ENCODE measurements around the gene ATXN2L. TPM values are rescaled to one million over a fixed set of nuclear protein-coding genes. Genes with fewer than 3 reads are reported as not detected.
"Not testable (repeated sequence)": the region's sequence is repeated elsewhere in the genome, so short reads cannot be mapped to it uniquely, and the experiment has no call there.

ATXN2L gene
- total RNA-seq, 1 donor from 2014 or later: 43.9 TPM

DNA sequence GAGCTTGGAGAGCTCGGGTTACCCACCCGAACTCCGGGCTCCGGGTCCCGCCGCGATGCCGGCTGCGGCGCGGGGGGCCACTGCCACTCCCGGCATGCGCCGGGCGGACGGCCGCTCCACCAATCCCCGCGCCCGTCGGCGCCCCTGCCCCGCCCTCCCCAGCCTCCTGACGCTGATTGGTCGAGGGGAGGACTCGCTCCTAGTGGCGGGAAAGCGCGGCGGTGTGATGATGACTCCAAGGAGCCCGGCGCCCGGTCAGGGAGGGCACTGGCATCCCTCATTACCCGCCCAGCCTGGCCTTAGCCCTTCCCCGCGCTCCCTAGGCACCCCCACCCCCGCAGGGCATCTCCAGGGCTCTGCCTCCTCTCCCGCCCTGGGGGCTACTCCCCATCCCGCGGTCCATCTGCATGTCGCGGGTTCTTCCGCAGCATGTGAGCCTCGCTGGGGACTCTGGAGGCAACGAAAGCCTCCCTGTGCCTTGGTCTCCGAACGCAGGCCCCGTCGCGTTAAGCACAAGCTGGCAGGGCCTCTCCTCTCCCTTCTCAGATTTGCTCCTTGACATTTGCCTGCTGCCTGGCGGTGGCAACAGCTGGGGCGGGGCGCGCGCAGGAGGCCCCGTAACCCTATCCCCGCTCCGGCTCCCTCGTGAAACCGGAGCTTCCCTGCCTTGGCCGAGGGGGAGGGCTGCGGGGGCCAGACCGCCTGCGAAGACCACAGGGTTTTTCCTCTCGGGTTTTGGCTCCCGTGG, 57.2 kb downstream of the ATXN2L start:
- intact Hi-C loops (cut with DNase I): no loop called here
- ATAC-seq (ENCODE audit: poor library complexity) (peak; percentile 98), DNase-seq (peak; percentile 92)

DNA sequence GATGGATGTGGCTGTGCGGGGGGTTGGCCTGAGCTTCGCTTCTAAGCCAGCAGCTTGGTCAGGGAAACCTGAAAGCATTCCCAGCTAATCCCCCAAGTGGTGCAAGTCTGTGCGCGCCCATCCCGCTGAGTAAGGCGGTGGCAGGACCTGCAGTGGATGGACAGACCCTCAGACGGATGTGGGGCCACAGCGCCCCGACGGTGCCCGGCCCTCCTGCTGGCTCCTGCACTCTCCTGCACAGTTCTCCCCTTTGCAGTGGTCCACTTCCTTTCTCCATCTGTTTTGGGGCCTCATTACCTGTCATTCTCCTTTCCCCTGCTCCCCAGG, 57.8 kb downstream of the ATXN2L start:
- ATAC-seq (ENCODE audit: poor library complexity) (no peak), DNase-seq (no peak)
- intact Hi-C loops (cut with DNase I): no loop called here

DNA sequence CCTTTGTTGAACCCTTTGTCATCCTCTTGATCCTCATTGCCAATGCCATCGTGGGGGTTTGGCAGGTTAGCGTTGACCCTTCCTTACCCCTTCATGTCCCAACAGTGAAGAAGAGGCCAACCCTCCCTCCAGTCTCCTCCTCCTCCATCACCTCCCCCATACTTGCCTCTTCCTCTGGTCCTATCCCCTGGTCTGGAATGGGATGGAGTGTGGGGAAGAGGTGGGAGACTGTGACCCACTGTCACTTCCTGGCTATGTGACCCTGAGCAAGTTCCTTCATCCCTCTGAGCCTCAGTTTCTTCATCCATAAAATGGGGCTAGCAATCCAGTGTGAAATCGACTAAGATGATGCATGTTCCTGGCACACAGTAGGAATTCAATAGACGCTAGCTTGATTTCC, 58.2 kb downstream of the ATXN2L start:
- no peak for DNase-seq
- intact Hi-C loops (cut with DNase I): no loop called here
- no peak for ATAC-seq (ENCODE audit: poor library complexity)

DNA sequence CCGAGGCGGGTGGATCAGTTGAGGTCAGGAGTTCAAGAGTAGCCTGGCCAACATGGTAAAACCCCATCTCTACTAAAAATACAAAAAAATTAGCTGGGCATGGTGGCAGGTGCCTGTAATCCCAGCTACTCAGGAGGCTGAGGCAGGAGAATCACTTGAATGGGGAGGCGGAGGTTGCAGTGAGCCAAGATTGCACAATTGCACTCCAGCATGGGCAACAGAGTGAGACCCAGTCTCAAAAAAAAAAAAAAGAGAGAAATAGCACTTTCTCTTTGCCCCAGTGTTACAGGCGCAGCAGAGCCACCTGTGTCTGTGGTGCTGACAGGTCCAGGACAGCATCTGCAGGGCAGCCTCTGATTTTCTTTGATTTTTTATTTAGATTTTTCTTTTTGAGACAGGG, 58.8 kb downstream of the ATXN2L start:
- DNase-seq; intact Hi-C loops (cut with DNase I); ATAC-seq (ENCODE audit: poor library complexity): not testable (repeated sequence)

DNA sequence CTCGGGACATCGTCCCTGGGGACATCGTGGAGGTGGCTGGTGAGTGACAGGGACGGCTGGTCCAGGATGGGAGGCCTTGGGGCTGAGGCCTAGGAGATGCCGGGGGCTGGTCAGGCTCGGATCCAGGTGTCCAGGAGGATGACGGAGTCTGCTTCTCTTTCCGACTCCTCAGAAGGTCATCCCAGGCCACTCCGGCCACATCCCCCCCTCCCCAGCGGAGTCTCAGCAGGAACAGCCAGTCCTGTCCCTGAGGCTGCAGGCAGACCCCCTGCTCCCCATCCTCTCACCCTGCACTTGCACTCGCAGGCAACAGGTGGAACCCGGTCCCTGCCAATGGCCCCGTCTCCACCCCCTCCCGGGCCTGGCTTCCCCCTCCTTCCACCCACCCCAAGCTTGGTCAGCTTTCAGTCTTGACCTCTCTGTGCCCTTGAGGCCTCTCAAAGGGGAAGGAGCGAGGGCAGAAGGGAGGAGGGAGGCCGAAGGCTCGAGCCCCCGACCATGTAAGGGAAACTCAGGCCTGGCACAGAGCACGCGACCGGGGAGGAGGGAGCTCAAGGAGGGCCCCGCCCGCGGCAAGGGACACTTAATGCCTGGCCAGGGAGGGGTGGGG, 59.9 kb downstream of the ATXN2L start:
- intact Hi-C loops (cut with DNase I): no loop called here
- ATAC-seq (ENCODE audit: poor library complexity): no peak
- no peak for DNase-seq

DNA sequence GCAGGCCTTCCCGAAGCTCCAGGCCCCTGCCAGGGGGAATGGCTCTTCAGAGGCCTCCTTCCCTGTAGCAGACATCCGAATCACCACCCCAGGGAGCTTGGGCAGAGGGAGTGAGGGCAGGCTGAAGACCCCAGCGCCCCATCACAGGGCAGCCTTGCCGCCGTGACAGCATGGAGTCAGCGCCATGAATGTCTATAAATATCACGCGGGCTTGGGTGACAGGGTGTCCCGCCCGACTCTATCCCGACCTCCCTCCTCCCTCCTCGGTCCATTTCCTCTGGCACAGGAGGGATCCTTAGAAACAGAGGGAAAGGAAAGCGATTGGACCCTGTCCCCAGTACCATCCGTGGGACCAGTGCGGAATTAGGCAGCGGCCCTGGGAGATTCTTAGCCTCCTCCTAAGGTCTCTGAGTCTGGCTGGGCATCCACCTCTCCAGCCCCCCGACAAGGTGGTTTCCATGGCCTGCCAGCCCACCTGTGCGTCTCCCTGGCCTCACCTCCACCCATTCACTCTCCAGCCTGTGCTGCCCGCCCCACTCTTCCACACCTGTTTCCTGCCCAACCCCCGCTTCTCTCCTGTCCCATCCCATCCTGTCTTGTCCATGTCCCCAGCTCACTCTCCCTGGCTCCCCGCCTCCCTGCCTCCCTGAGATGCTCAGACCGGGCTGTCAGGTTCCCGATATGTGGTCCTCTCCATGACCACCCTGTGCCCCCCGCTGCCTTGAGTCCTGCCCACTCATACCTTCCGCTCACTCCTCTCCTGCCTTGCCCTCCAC, 60.6 kb downstream of the ATXN2L start:
- no peak for DNase-seq
- no peak for ATAC-seq (ENCODE audit: poor library complexity)
- intact Hi-C loops (cut with DNase I): no loop called here

DNA sequence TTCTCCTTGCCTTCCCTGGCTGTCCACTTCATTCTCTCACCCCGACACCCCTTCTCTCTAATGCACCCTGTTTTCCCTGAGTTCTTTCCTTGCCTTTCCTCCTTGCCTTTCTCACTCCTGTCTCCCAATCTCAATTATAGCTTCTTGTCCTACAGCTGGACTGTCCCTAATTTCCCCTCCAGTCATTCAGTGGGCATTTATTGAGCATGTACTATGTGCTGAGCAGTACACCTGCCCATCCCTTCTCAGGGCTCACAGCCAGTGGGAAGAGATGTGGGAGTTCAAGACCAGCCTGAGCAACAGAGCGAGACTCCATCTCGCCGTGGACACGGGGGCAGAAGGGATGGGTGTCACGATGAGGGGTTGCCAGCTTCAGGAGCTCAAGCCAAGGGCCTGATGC, 61.2 kb downstream of the ATXN2L start:
- intact Hi-C loops (cut with DNase I): no loop called here
- ATAC-seq (ENCODE audit: poor library complexity): no peak
- DNase-seq: no peak

Small RNA genes lying within 50 kb of the gene (microRNA-seq; reads per million reads assigned to microRNA genes)
- not detected for gene MIR4721

Other genes with a start within 250 kb of the ATXN2L start
- gene SULT1A2, start 225.9 kb upstream of the ATXN2L start, total RNA-seq: 1.0 TPM
- gene SULT1A1, start 213.0 kb upstream of the ATXN2L start, total RNA-seq: 13.1 TPM
- not detected for gene NPIPB8, start 184.9 kb upstream of the ATXN2L start, total RNA-seq
- gene EIF3C, start 111.5 kb upstream of the ATXN2L start, total RNA-seq: 378 TPM
- gene NPIPB9, start 71.2 kb upstream of the ATXN2L start, total RNA-seq: 0.19 TPM
- 253 TPM for gene TUFM, start 23.3 kb downstream of the ATXN2L start, total RNA-seq
- 40.2 TPM for gene SH2B1, start 40.8 kb downstream of the ATXN2L start, total RNA-seq
- gene ATP2A1, start 55.5 kb downstream of the ATXN2L start, total RNA-seq: not detected
- 18.2 TPM for gene RABEP2, start 102.2 kb downstream of the ATXN2L start, total RNA-seq
- not detected for gene CD19, start 109.0 kb downstream of the ATXN2L start, total RNA-seq
- gene NFATC2IP, start 127.9 kb downstream of the ATXN2L start, total RNA-seq: 15.8 TPM
- 15.3 TPM for gene SPNS1, start 151.8 kb downstream of the ATXN2L start, total RNA-seq
- 2.4 TPM for gene LAT, start 162.1 kb downstream of the ATXN2L start, total RNA-seq

All from Right ventricle myocardium superior (tissue), 1 donor.